Neural cell (in vitro differentiated cells): ENCODE measurements around the gene USP34.

Experiments used
- CTCF ChIP-seq: fragments of 450-650 bp; IDR thresholded peaks from 2 replicates; pipeline ENCODE4 v1.5.1; 2014; ENCODE audit warnings: antibody characterized with exemption, mild to moderate bottlenecking, moderate library complexity; ENCODE audit not compliant: poor library complexity, severe bottlenecking
- EZH2 ChIP-seq: fragments of 200-600, 300-800 bp; shearing (Covaris generic), sonication (generic); IDR thresholded peaks from 2 replicates; pipeline ENCODE4 v1.6.1; 2014; ENCODE audit warnings: antibody characterized with exemption, low read length, borderline replicate concordance, mild to moderate bottlenecking; ENCODE audit not compliant: insufficient read depth, poor library complexity, severe bottlenecking
- POLR2AphosphoS5 ChIP-seq: IDR thresholded peaks from 2 replicates; pipeline ENCODE4 v1.6.1; 2012

DNA sequence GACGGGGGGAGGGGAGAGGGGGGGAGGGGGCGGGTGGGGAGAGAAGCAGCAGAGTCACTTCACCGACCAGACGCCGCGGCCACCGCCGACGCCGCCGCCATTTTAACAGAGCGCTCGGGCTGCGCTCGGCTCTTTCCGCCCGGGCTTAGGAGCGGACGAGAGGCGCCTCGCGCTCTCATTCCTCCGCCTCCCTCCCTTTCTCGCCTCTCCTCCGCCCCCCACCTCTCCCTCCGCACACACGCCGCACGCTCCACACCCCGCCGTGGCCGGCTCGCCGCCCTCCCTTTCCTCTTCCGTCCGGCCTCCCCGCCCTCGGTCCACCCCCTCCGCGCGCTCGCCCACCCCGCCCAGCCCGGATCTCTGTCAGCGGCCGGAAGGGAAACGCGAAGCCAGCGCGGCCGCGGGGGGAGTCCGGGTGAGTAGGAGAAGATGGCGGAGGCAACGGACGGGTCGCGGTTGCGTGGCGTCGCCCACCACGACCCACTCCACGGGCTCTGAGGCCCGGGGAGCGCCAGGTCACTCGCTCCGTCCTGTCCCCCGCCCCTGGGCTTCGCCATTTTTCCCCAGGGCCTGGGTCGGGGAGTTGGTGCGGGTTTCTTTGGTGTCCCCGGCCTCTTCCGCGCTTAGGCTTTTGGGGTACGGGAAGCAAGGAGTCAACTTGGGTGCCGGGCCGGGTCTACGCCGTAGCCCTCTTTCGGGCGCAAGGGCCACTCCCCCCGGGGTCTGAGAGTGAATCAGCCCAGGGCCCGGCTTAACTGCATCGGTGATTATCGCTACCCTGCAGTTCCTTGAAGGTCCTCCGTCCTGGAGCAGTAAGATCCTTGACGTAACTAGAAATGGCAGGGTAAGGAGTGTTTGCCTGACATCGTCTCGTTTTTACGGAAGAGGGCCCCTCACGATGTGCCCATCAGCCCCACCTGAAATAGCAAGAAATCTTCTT is at the start of gene USP34:
- TF ChIP-seq EZH2 (no peak), CTCF (peak; percentile 34), POLR2AphosphoS5 (peak; percentile 82)
